G401.6 (cell line): ENCODE results near the gene HSPA2.
"Not testable (repeated sequence)": the region's sequence is repeated elsewhere in the genome, so short reads cannot be mapped to it uniquely, and the experiment has no call there.

Experiments used
- FAIRE-seq: peaks from 2 replicates; lab custom pipeline; 2012; peaks lifted over from hg19 to GRCh38; lab: Jason Lieb, UNC

HSPA2 gene

GRCh38 chr14:64515053-64515452 lies 25.5 kb upstream of the HSPA2 start:
- no peak for FAIRE-seq

GRCh38 chr14:64516969-64517368 lies 23.6 kb upstream of the HSPA2 start:
- FAIRE-seq = no peak

DNA sequence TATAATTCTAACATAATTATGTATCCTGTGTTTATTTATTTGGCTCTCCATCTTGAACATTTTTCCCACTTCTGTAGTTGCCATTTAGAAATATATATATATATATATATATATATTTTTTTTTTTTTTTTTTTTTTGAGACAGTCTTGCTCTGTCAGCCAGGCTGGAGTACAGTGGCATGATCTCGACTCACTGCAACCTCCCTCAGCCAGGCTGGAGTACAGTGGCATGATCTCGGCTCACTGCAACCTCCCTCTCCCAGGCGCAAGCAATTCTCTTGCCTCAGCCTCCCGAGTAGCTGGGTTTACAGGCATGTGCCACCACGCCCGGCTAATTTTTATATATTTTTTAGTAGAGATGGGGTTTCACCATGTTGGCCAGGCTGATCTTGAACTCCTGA lies 22.9 kb upstream of the HSPA2 start:
- not testable (repeated sequence) for FAIRE-seq

- FAIRE-seq = no peak
Observed at GRCh38 chr14:64518229-64518628, 22.3 kb upstream of the HSPA2 start.

DNA sequence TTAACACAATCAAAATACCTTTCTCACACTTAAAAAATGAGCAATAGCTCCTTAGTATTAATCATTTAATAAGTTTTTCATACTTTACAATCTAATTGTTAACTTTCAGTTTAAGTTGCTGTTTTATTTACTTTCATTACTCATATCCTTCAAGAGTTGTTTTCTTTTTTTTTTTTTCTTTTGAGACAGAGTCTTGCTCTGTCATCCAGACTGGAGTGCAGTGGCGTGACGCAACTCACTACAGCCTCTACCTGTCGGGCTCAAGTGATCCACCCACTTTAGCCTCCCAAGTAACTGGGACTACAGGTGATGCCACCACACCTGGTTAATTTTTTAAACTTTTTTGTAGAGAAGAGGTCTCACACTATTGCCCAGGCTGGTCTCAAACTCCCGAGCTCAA lies 19.8 kb upstream of the HSPA2 start:
- FAIRE-seq = no peak

GRCh38 chr14:64522591-64523355 lies 17.8 kb upstream of the HSPA2 start:
- FAIRE-seq = no peak

DNA sequence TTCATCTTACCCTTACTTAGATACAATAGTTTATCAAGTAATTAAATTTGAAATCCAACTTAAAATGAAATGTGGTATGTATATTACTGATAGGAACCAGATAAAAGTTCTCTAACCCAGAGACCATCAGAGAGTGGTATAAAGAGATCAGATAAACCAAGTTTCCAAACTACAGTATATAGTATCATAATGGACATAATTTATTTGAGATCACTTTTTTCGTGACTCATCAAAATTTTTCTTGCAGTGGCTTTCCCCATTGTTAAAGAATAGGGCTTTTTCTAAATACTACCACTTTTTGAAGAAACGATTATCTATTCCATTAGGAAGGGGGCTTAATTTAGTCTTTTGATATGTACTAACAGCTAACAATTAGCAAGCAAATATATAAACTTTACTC lies 15.2 kb upstream of the HSPA2 start:
- FAIRE-seq = peak; percentile 21

- no peak for FAIRE-seq
Observed at GRCh38 chr14:64531567-64531966, 9.0 kb upstream of the HSPA2 start.

DNA sequence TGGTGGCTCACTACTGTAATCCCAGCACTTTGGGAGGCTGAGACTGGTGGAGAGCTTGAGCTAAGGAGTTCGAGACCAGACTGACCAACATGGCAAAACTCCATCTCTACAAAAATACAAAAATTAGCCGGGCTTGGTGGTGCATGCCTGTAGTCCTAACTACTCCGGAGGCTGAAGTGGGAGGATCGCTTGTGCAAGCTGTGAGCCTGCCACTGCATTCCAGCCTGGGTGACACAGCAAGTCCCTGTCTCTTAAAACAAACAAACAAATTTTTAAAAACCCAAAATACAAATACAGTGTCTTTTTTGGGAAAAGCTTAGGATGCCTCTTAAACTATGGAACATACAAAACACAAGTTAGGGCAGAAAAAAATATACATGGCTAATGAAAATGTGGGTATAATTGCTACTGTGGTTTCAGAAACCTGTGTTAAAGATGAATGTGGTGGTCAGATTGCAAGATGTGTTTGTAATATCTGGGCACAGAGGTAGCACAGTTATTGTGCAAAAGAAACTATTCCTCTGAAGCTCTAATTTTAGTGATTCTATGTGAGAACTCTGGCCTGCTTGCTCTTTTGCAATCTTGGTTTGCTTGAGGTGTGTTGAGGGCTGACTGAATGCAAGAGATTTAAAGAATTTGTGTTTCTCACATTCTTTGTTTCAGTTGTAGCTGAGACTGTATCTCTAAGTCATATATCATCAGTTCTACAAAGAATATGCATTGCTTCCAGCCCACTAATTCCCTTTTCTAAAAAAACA lies 3.9 kb upstream of the HSPA2 start:
- no peak for FAIRE-seq

DNA sequence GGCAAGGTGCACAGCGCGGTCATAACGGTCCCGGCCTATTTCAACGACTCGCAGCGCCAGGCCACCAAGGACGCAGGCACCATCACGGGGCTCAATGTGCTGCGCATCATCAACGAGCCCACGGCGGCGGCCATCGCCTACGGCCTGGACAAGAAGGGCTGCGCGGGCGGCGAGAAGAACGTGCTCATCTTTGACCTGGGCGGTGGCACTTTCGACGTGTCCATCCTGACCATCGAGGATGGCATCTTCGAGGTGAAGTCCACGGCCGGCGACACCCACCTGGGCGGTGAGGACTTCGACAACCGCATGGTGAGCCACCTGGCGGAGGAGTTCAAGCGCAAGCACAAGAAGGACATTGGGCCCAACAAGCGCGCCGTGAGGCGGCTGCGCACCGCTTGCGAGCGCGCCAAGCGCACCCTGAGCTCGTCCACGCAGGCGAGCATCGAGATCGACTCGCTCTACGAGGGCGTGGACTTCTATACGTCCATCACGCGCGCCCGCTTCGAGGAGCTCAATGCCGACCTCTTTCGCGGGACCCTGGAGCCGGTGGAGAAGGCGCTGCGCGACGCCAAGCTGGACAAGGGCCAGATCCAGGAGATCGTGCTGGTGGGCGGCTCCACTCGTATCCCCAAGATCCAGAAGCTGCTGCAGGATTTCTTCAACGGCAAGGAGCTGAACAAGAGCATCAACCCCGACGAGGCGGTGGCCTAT lies 875 bp downstream of the HSPA2 start:
- FAIRE-seq = no peak

GRCh38 chr14:64541972-64542835 lies 1.7 kb downstream of the HSPA2 start:
- FAIRE-seq = no peak

- FAIRE-seq = no peak
Observed at GRCh38 chr14:64542836-64543201, 2.3 kb downstream of the HSPA2 start.

DNA sequence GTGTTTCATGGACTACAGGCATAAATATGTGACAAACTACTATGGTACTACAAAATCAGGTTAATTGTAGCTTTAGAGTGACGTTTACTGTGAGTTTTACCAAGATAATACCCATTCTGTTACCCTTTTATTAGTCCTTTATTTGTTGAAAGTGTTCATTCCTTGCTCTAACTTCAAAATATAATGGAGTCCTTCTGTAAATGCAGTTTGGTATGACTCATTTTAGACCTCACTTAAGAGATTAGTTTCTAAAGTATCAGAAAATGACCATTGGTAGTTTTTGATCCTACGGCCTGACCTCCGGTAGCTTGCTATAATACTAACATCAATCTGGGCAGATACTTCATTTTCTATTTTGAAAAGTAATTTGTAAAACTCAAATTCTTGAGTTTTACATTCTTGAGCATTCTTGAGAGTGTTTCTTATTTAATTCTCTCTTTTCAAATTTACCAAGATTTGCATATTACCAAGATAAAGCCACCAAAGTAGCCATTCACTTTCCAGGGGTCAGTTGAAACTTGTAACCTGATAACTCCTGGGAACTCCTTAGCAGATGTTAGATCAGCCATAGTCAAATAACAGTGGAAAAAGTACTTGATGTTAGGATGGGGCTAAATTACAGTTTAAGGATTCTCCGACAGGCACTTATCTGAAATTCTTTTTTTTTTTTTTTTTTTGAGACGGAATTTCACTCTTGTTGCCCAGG lies 4.2 kb downstream of the HSPA2 start:
- no peak for FAIRE-seq

GRCh38 chr14:64549016-64549415 lies 8.5 kb downstream of the HSPA2 start:
- no peak for FAIRE-seq

- FAIRE-seq = no peak
Observed at GRCh38 chr14:64549791-64550620, 9.5 kb downstream of the HSPA2 start, which contains the start of gene PPP1R36. Gene PPP1R36, plus strand, starts transcription at chr14:64549961. Its CDS starts 37 bp downstream, at chr14:64549998.

GRCh38 chr14:64550621-64551333 lies 10.2 kb downstream of the HSPA2 start:
- FAIRE-seq = no peak

GRCh38 chr14:64554556-64554955 lies 14.0 kb downstream of the HSPA2 start:
- FAIRE-seq = no peak

DNA sequence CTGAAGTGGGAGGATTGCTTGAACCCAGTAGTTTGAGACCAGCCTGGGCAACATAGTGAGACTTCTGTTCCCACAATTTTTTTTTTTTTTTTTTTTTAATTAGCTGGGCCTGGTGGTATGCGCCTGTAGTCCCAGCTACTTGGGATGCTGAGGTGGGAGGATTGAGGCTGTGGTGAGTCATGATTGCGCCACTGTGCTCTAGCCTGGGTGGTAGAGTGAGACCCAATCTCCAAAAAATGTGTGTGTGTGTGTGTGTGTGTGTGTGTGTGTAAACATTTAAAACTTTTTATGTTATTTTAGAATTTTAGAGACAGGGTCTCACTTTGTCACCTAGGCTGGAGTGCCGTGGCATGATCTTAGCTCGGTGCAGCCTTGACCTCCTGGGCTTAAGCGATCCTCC lies 16.0 kb downstream of the HSPA2 start:
- FAIRE-seq = no peak

GRCh38 chr14:64558216-64558615 lies 17.7 kb downstream of the HSPA2 start:
- FAIRE-seq = not testable (repeated sequence)

DNA sequence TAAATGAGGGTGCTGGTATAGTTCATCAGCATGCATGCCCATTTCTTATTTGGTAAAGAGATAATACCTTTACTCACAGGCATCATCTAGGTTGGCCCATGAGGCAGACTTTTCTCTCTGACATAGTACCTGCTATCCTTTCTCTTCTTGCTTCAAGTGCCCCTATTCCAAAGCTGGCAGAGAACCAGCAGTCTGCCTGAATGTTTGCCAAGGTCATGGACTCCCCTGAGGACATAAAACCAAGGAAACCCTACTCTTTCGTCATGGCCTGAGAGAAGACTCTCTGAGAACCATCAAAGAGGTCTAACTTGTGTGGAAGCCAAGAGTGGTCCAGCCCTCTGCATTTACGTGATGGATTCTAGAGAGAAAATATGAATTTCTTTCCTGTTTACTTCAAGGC lies 21.1 kb downstream of the HSPA2 start:
- no peak for FAIRE-seq
